Activated naive CD4-positive, alpha-beta T cell treated with anti-CD3 and anti-CD28 coated beads, Interleukin-2, amount 50 U/mL, for 16 hours (primary cell): ENCODE data around the gene RNF5.
"Not testable (repeated sequence)": the region's sequence is repeated elsewhere in the genome, so short reads cannot be mapped to it uniquely, and the experiment has no call there.

ENCODE experiments used
- DNase-seq: peaks from one replicate; pipeline ENCODE4 v3.0.0-alpha.2; 2020

Gene RNF5, protein sequence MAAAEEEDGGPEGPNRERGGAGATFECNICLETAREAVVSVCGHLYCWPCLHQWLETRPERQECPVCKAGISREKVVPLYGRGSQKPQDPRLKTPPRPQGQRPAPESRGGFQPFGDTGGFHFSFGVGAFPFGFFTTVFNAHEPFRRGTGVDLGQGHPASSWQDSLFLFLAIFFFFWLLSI

DNA sequence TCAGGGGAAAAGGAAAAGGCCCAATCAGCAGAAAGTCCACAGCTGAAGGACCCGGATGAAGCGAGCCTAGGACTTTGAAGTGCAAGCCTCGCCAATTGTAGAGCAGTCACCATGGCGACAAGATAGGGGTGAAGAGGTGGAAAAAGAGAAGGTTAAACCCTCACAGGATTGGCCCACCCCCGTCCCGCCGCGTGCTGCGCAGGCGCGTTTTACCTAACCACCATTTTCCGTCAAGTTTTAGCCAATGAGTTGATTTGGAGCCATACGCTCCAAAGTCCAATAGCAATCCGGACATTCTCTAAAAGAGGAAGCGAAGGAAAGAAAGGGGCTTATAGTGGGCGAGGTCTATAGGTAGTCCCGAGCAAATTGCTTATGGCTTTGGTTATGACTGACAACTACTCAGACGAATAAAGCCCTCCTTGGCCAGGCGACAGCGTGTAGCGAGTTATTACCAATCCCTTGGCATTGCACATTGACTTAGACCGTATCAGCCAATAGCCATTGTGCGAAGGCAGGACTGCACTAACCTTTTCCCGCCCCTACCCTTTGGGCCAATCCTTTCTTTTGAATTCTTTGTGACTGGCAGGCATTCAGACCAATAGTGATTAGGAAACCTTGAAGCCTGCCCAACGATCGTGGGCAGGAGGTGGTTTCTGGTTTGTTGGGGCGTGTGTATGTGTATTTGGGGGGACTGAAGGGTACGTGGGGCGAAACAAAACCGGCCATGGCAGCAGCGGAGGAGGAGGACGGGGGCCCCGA, at the start of gene RNF5:
Gene RNF5, plus strand, starts transcription at position 618 of the 759 bp plus-strand sequence. Its CDS starts 107 bp downstream, at position 725.
- peak; percentile 89 for DNase-seq

DNA sequence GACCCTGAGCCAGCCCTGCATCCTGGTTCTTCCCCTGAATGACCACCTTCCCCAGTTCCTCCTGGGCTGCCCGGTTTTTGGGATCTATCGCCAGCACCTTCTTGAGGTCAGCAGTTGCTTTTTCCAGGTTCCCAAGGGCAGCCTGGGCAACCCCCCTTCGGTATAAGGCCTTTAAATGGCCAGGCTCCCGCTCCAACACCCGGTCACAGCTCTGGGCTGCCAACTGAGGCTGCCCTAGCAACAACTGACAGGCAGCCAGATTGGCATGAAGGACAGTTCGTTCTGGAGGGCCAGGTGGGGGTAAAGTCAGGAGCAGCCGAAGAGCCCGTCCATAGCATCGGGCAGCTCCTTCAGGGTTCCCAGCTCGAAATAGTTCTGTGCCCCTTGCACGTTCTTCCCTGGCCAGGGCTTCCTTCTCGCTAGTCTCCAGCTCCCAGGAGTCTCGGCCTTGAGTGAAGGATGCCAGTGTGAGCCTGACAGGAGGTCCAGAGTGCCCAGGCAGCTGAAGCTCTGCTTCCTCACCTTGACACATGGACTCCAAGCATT, 49.4 kb upstream of the RNF5 start:
- no peak for DNase-seq

- DNase-seq = no peak
Observed at GRCh38 chr6:32129297-32130088, 48.7 kb upstream of the RNF5 start.

- no peak for DNase-seq
Observed at GRCh38 chr6:32131439-32131948, 46.7 kb upstream of the RNF5 start.

DNA sequence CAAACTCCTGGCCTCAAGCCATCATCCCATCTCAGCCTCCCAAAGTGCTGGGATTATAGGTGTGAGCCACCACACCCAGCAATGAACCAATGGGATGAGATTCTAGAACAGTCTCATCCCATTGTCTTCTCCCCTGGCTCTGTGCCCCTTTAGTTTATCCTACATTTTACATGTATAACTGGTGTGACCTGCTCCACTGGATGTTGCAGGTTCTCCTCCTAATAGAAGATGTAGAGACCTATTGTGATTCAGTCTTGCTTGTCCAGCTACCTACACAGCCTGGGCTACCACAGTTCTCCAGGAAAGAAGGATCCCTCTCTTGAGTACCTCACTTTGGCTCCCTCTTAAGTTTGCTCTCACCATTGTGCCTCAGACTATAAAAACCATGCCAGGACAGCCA, 46.1 kb upstream of the RNF5 start:
- DNase-seq = no peak

DNA sequence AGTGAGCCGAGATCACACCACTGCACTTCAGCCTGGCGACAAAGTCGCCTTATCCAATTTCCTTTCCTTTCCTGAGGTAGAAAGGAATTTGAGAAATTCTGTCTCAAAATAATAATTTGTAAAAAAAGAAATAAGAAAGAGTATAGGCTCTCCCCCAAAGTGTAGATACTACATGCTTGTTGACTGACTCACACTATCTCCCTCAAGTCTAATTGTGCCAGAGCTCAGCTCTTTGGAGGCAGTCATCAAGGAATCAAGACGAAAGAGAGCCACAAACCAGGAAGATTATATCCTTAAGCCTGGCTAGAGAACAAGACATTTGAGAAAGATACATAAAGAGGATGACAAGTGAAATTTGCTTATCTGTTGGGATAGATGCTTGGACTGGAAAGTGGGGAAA, 44.4 kb upstream of the RNF5 start:
- DNase-seq = no peak

DNA sequence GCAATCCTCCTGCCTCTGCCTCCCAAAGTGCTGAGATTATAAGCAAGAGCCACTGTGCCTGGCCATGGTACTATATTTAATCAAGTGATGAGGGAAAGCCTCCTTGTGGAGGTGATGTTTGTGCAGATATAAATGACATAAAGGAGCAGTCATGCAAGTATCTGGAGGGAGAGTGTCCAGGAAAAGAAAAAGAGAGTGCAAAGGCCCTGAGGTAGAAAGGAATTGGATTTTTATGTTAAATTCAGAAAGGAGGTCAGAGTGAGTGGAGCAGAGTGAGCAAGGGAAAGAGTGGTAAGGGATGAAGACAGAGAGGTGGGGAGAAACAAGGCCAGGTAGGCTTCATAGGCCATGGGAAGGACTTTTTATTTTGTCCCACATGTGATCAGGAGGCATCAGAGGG, 40.8 kb upstream of the RNF5 start:
- DNase-seq = no peak

- no peak for DNase-seq
Observed at GRCh38 chr6:32139590-32139989, 38.6 kb upstream of the RNF5 start.

DNA sequence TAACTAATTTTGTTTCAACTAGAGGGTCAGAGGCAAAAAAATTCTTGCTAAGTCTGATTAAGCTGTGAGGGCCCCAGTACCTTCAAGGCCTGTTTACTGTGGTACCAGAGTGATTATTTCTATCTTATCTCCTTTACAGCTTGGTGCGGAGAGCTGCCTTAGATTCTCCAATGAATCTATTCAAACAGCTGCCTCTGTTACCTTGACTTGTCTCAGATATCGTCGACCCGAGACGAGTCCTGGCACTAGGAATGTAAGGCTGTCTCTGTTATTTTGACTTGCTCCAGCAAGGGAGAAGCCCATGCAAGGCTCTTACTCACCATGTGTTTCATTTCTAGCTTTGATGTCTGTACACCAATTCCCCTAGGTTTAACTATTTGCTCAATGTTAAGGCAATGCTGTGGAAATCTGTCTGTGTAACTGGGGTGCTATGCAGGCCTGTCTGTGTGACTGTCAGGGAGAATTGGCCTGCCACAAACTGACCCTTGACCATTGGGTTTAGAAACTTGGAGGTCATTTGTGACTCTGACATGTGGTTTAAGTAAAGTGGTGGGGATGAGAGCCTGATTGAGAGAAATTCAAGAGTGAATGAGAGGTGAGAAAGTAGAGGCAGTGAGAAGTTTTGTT, 37.7 kb upstream of the RNF5 start:
- no peak for DNase-seq

- DNase-seq = not testable (repeated sequence)
Observed at GRCh38 chr6:32144238-32144637, 34.0 kb upstream of the RNF5 start.

- DNase-seq = no peak
Observed at GRCh38 chr6:32146287-32146686, 31.9 kb upstream of the RNF5 start.

GRCh38 chr6:32146687-32147086, 31.5 kb upstream of the RNF5 start:
- DNase-seq = no peak

DNA sequence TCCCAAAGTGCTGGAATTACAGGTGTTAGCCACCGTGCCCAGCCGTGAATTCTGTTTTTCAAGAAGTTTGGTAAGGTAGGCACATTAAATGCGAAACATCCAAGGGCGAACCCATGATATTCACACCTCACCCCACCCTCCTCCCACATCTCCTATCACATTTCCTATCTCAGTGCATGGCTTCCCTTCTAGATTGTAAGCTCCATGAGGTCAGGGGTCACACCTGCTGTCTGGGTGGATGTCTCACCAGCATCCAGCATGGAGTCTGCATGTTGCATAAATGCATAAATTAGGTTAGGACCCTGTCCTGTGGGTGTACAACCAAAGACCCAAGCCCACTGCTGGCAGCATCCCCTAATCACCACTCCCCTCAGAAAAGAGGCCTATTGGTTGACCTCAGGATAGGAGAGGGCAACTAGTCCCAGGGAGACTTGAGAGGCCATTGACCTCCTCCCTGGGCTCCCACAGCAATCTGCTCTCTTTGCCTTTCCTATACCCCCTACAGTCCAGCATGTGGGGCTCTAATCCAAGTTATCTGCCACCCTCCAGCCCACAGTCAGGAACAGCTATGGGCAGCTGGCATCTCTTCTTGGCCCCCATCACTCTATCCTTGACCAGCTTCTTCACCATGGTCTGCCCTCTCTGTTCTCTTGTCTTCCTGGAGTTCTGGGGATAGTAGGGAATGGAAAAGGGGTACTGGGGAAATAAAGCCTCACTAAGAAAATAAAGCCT, 30.6 kb upstream of the RNF5 start:
- no peak for DNase-seq

DNA sequence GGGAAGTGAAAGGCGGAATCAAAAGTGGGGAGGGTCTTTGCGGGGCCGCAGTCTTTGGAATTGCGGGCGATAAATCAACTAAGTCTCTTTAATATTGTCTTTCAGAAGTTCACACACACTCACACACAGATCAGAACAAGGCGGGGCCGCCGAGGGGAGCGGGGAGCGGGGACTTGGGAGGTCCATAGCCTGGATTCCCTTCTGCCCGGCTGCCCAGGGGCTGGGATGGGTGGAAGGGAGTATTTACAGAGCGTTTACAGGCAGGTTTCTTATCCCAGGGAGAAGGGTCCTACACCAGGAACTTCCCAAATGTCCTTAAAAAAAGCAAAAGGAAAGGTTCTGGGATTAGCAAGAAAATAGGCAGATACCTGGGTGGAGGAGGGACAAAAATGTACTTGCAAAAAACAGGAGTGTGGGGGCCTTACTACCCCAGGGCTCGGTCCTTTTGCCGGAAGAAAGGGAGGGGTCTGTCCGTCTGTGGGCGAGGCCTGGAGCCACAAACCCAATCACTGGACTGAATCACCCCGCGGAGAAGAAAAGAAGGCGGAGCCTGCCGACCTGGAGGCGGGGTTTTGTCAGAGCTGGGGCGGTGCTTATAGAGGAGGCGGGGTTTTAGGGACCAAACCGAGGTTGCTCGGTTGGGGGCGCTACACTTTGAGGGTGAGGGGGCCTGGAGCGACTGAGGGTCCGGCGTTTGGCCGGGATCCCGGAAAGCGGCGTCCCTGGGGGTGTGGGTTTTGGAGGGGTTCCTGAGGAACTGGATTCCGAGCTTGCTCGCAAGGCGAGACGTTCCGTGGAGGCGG, 29.7 kb upstream of the RNF5 start:
- DNase-seq = peak; percentile 74

DNA sequence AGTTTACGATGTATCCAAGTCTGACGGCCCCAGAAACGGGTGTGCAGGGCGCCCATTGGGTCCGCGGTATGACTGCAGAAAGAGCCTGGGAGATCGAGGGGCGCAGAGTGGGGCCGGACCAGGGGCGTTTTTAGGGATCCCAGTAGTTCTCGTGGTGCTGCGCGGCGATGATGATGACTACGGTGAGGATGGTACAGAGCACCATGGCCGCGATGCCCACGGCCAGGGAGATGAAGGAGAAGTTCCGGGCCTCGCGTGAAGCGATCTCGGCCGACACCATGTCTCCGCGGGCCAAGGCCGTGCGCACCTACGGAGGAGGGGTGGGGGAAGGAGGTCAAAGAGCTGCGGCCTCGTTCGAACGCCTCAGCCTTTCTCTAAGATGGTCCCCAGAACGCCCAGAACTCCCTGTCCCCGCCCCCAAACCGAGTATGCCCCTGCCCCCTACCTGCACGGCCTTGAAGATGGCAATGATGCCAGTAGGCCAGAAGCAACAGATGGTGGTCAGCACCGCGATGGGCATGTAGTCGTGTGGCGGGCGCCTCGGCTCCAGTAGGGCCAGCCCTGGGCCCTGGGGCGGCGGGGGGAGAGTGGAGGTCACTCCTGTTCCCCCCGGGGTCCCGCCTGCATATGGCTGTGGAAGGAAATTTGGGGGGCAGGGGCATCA, 29.0 kb upstream of the RNF5 start:
- DNase-seq = no peak

DNA sequence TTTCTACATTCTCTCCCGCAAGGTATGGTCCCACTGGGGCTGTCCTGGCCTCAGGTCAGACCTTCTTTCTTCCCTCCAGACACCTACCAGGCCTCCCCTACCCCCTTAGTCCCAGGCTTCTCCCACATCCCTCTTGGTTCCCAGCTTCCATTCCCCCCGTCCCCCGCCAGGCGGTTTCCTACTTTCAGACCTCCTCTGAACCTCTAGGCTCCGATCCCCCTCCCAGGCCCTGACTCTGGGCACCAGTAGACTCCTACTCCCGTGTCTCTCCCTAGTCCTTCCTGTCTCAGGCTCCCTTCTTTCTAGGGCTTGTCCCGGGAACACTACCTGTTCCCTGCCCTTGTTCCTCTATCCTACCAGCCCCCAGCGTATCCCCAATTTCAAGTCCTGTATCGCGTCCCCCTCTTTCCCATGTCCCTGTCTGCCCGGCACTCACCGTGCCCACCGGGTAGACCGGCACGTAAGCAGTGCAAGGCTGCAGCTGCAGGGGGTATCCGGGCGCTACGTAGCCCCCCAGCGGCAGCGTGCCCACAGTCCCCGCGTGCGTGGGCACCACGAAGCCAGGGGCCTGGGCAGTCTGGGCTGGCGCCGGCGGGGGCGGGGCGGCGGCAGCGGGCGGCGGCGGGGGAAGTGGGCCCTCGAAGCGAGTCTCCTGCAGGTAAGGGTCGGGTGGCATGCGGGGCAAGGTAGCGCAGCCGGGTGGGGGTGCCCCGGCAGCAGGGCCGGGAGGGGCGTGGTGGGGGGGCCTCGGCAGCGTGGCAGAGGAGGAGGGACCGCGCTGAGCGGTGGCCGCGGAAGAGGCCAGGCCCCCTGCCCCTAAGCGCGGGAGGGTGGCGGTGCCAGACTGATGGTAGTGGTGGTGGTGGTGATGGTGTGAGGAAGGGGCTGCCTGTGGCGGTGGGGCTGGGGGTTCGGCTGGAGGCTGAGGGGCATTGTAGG, 28.0 kb upstream of the RNF5 start:
- no peak for DNase-seq

DNA sequence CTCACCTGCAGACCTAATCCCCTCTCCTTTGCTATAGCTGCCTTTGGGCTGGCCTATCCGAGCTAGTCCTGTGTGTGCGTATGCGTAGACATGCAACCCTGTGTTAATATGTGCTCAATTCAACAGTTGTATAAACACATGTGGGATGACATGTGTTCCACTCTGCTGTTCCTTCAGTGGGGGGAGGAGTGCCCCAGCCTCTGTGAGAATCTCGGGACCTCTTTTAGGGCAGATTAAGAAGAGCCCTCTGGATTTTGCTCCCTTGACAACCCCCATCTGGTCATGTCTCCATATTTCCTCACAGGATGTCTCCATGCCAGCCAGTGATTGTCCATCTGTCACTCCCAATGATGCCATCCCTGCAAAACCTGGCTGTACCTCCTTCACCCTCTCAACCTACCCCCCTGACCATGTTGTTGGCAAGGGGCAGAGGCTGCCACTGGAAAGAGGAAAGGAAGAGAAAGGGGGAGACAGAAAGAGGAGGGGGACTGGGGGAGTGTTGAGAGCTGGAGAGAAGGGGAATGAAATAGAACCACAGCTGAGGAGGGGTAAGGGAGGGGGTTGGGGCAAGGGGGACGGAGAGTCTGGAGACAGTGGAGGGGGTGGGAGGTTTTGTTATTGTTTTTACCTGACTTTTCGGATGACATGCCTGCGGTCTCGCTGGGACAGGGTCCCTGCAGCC, 26.9 kb upstream of the RNF5 start:
- no peak for DNase-seq

GRCh38 chr6:32151863-32152768, 26.1 kb upstream of the RNF5 start, which contains the start of gene PRRT1:
PRRT1 (minus strand) TSS chr6:32151939; CDS start chr6:32151827, 112 bp downstream.
- no peak for DNase-seq
